Right atrium auricular region (tissue), 2 donors: ENCODE results near the gene CCL4. TPM values are rescaled to one million over a fixed set of nuclear protein-coding genes. Genes with fewer than 3 reads are reported as not detected.

Experiments
- DNase-seq: peaks from one replicate; pipeline ENCODE4 v3.0.0-alpha.2; 2019; ENCODE audit warnings: low spot score
- H3K27ac ChIP-seq, 2 donors: fragments of 200-600 bp; sonication (generic); 1 replicate in 1 of 2; 2 replicates in 1 of 2; pipeline ENCODE4 v1.5.1; 2016 to 2019
- H3K27me3 ChIP-seq, 2 donors: fragments of 200-600 bp; sonication (generic); one replicate each; pipeline versions ENCODE4 v1.5.1 to v1.6.0; 2017 to 2019
- H3K36me3 ChIP-seq: fragments of 200-600 bp; sonication (generic); one replicate; pipeline ENCODE4 v1.5.1; 2016
- H3K4me1 ChIP-seq, 2 donors: fragments of 200-600 bp; sonication (generic); one replicate each; pipeline versions ENCODE4 v1.5.1 to v1.6.0; 2017 to 2019
- H3K4me3 ChIP-seq, 2 donors: fragments of 200-600 bp; sonication (generic); 1 replicate in 1 of 2; 2 replicates in 1 of 2; pipeline ENCODE4 v1.5.1; 2017 to 2019; ENCODE audit warnings: mild to moderate bottlenecking in 1 of 2, moderate library complexity in 1 of 2
- H3K9me3 ChIP-seq, 2 donors: fragments of 200-600 bp; sonication (generic); one replicate each; pipeline ENCODE4 v1.5.1; 2019
- total RNA-seq, 2 donors: library from RNA; depleted of rRNA; stranded (reverse); fragments of >200 nt; gene quantifications; one replicate each; pipeline ENCODE4 v1.1.0, GENCODE V29; 2016
- TF ChIP-seq, protein P1 (sequence below), 2 donors: fragments of 200-600 bp; sonication (generic); IDR thresholded peaks; one replicate each; pipeline ENCODE4 v1.5.1; 2019; ENCODE audit warnings: antibody characterized with exemption in 2 of 2

The CCL4 gene
- total RNA-seq, 2 donors from 2014 or later, result 1.7 to 2.8 TPM

DNA sequence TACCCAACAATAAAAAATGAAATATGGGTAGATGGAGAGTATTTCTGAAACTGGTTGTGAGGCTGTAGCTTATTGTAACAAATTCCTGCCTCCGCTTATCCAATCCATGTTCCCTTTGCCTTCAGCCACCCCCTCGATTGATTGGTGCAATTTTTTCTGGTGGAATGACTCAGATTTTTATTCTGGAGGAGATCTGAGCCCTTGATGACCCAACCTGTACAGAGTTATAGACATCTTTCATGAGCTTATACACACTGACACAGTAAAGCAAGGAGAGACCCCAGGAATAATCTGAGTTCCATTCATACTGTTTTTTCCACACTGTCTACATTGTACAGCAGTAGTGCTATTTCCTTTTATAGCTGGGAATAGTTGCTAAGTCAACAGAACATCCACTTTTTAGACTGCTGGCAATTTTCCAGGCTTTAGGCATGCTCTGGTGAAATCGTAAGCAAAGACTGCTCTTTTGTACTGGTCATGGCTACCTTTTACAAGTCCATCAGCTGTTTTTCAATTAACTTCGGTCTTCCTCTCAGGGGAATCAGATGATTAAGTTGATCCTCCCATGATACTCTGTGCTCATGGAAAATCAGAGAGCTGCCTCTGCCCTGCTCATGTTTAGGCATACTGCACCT is 30.1 kb downstream of the CCL4 start:
- TF ChIP-seq, protein P1, sequence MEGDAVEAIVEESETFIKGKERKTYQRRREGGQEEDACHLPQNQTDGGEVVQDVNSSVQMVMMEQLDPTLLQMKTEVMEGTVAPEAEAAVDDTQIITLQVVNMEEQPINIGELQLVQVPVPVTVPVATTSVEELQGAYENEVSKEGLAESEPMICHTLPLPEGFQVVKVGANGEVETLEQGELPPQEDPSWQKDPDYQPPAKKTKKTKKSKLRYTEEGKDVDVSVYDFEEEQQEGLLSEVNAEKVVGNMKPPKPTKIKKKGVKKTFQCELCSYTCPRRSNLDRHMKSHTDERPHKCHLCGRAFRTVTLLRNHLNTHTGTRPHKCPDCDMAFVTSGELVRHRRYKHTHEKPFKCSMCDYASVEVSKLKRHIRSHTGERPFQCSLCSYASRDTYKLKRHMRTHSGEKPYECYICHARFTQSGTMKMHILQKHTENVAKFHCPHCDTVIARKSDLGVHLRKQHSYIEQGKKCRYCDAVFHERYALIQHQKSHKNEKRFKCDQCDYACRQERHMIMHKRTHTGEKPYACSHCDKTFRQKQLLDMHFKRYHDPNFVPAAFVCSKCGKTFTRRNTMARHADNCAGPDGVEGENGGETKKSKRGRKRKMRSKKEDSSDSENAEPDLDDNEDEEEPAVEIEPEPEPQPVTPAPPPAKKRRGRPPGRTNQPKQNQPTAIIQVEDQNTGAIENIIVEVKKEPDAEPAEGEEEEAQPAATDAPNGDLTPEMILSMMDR (IDR thresholded peaks at IDR 0.05), result no peak
- H3K27me3 ChIP-seq, result no peaks in the 10 kb centered on the region
- no peak overlapping the region for H3K27ac ChIP-seq
- H3K9me3 ChIP-seq, result no peaks in the 10 kb centered on the region
- no peaks in the 10 kb centered on the region for H3K4me1 ChIP-seq
- DNase-seq, result no peak
- no peak overlapping the region for H3K4me3 ChIP-seq
- H3K36me3 ChIP-seq, result no peaks in the 10 kb centered on the region

- H3K36me3 ChIP-seq, result no peaks in the 10 kb centered on the region
- no peak overlapping the region for H3K27ac ChIP-seq
- H3K27me3 ChIP-seq, result no peaks in the 10 kb centered on the region
- no peak overlapping the region for H3K4me3 ChIP-seq
- H3K9me3 ChIP-seq, result no peaks in the 10 kb centered on the region
- no peak for DNase-seq
- H3K4me1 ChIP-seq, result no peaks in the 10 kb centered on the region
- TF ChIP-seq, protein P1 (IDR thresholded peaks at IDR 0.05), result no peak
Measured at GRCh38 chr17:36135465-36135864, 31.8 kb downstream of the CCL4 start.

- no peaks in the 10 kb centered on the region for H3K4me1 ChIP-seq
- DNase-seq, result no peak
- no peaks in the 10 kb centered on the region for H3K36me3 ChIP-seq
- no peaks in the 10 kb centered on the region for H3K9me3 ChIP-seq
- TF ChIP-seq, protein P1 (IDR thresholded peaks at IDR 0.05), result no peak
- H3K27me3 ChIP-seq, result no peaks in the 10 kb centered on the region
- H3K4me3 ChIP-seq, result no peak overlapping the region
- no peak overlapping the region for H3K27ac ChIP-seq
Measured at GRCh38 chr17:36136036-36136435, 32.4 kb downstream of the CCL4 start.

- Histone ChIP-seq H3K27me3 (no peaks in the 10 kb centered on the region), H3K36me3 (no peaks in the 10 kb centered on the region), H3K9me3 (no peaks in the 10 kb centered on the region), H3K4me3 (no peak overlapping the region), H3K27ac (no peak overlapping the region), H3K4me1 (no peaks in the 10 kb centered on the region)
- no peak for DNase-seq
- TF ChIP-seq, protein P1 (IDR thresholded peaks at IDR 0.05), result no peak
Measured at GRCh38 chr17:36136439-36136838, 32.8 kb downstream of the CCL4 start.

DNA sequence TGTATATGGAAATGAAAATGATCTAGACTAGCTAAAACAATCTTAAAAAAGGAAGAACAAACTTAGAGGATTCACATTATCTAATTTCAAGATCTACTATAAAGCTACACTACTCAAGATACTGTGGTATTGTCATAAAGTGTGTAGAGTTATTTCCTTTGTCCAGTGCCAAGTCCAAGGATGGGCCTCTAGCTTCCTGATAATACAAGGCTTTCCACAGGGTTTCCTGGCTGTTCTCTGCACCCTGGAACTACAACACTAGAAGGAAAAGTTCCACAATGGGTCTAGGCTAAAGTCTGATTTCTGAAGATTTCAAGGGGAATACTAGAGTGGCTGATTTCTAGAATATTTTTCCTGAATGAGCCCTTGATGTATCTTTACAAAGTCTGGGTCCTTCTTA is 38.6 kb downstream of the CCL4 start:
- Histone ChIP-seq H3K27me3 (no peaks in the 10 kb centered on the region), H3K4me3 (no peak overlapping the region), H3K9me3 (no peaks in the 10 kb centered on the region), H3K27ac (no peak overlapping the region), H3K36me3 (no peaks in the 10 kb centered on the region), H3K4me1 (no peaks in the 10 kb centered on the region)
- no peak for DNase-seq
- TF ChIP-seq, protein P1 (IDR thresholded peaks at IDR 0.05), result no peak

DNA sequence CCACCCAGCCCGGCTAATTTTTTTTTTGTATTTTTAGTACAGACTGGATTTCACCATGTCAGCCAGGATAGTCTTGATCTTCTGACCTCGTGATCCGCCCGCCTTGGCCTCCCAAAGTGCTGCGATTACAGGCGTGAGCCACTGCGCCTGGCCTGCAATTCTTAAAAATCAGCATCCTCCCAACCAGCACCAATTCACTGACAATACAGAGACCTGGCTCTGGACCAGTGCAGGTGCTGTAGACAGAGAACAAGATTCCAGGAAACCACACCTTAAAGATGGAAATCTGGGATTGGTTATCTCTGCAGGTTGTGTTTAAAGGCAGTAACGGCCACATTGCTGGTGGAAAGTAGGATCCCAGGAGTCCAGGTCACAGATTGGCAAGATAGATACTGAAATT is 39.2 kb downstream of the CCL4 start:
- Histone ChIP-seq H3K27me3 (no peaks in the 10 kb centered on the region), H3K4me3 (no peak overlapping the region), H3K4me1 (no peaks in the 10 kb centered on the region), H3K9me3 (no peaks in the 10 kb centered on the region), H3K36me3 (no peaks in the 10 kb centered on the region), H3K27ac (no peak overlapping the region)
- TF ChIP-seq, protein P1 (IDR thresholded peaks at IDR 0.05), result no peak
- no peak for DNase-seq
